Activated naive CD8-positive, alpha-beta T cell (primary cell): Measurements from ENCODE around the gene INTS4.
"Not testable (repeated sequence)": the region's sequence is repeated elsewhere in the genome, so short reads cannot be mapped to it uniquely, and the experiment has no call there.

Experiments used
- H3K27ac Mint-ChIP-seq: one replicate; pipeline ENCODE4 v1.8.0; 2021; ENCODE audit warnings: mixed read lengths
- H3K27me3 Mint-ChIP-seq: one replicate; pipeline ENCODE4 v1.8.0; 2021; ENCODE audit warnings: mixed read lengths
- H3K36me3 Mint-ChIP-seq: one replicate; pipeline ENCODE4 v1.8.0; 2021; ENCODE audit warnings: mixed read lengths
- H3K4me1 Mint-ChIP-seq: one replicate; pipeline ENCODE4 v1.8.0; 2021; ENCODE audit warnings: low read depth, mixed read lengths
- H3K4me3 Mint-ChIP-seq: one replicate; pipeline ENCODE4 v1.8.0; 2021; ENCODE audit warnings: mild to moderate bottlenecking, mixed read lengths
- H3K9me3 Mint-ChIP-seq: one replicate; pipeline ENCODE4 v1.8.0; 2021; ENCODE audit warnings: low read depth, mixed read lengths

INTS4 gene

GRCh38 chr11:78009062-78009461 lies 14.6 kb upstream of the INTS4 start:
- Mint-ChIP-seq H3K4me1 (no peaks in the 10 kb centered on the region), H3K4me3 (no peak overlapping the region), H3K9me3 (no peaks in the 10 kb centered on the region), H3K36me3 (no peaks in the 10 kb centered on the region), H3K27ac (no peak overlapping the region), H3K27me3 (peaks cover 3% of the 10 kb centered on the region)

GRCh38 chr11:78000193-78000592 lies 5.7 kb upstream of the INTS4 start:
- Mint-ChIP-seq H3K27ac (no peak overlapping the region), H3K36me3 (no peaks in the 10 kb centered on the region), H3K4me3 (no peak overlapping the region), H3K4me1 (peaks cover 2% of the 10 kb centered on the region), H3K27me3 (peaks cover 3% of the 10 kb centered on the region), H3K9me3 (no peaks in the 10 kb centered on the region)

GRCh38 chr11:77999446-78000030 lies 5.1 kb upstream of the INTS4 start:
- Mint-ChIP-seq H3K9me3 (no peaks in the 10 kb centered on the region), H3K36me3 (no peaks in the 10 kb centered on the region), H3K4me1 (peaks cover 5% of the 10 kb centered on the region), H3K27me3 (peaks cover 2% of the 10 kb centered on the region), H3K27ac (no peak overlapping the region), H3K4me3 (no peak overlapping the region)

GRCh38 chr11:77993902-77994301 lies 566 bp downstream of the INTS4 start:
- Mint-ChIP-seq H3K36me3 (no peaks in the 10 kb centered on the region), H3K9me3 (no peaks in the 10 kb centered on the region), H3K4me3 (peak overlapping the region; percentile 97), H3K27ac (peak overlapping the region; percentile 98), H3K27me3 (no peaks in the 10 kb centered on the region), H3K4me1 (peaks cover 13% of the 10 kb centered on the region)

- Mint-ChIP-seq H3K4me3 (no peak overlapping the region), H3K27me3 (no peaks in the 10 kb centered on the region), H3K4me1 (peaks cover 21% of the 10 kb centered on the region), H3K36me3 (peaks cover 12% of the 10 kb centered on the region), H3K27ac (no peak overlapping the region), H3K9me3 (no peaks in the 10 kb centered on the region)
Observed at GRCh38 chr11:77990981-77991380, 3.5 kb downstream of the INTS4 start.

- H3K4me3 Mint-ChIP-seq, H3K9me3 Mint-ChIP-seq, H3K27ac Mint-ChIP-seq, H3K27me3 Mint-ChIP-seq: not testable (repeated sequence)
- peaks cover 22% of the 10 kb centered on the region for H3K4me1 Mint-ChIP-seq
- peaks cover 31% of the 10 kb centered on the region for H3K36me3 Mint-ChIP-seq
Observed at GRCh38 chr11:77986456-77986855, 8.0 kb downstream of the INTS4 start.

GRCh38 chr11:77981346-77981947 lies 13.0 kb downstream of the INTS4 start:
- Mint-ChIP-seq H3K4me1 (peaks cover 15% of the 10 kb centered on the region), H3K27ac (no peak overlapping the region), H3K27me3 (no peaks in the 10 kb centered on the region), H3K9me3 (no peaks in the 10 kb centered on the region), H3K4me3 (no peak overlapping the region), H3K36me3 (peaks cover 26% of the 10 kb centered on the region)

GRCh38 chr11:77968337-77968736 lies 26.1 kb downstream of the INTS4 start:
- Mint-ChIP-seq H3K27ac (no peak overlapping the region), H3K4me3 (no peak overlapping the region), H3K27me3 (no peaks in the 10 kb centered on the region), H3K4me1 (no peaks in the 10 kb centered on the region), H3K36me3 (peaks cover 8% of the 10 kb centered on the region), H3K9me3 (no peaks in the 10 kb centered on the region)

GRCh38 chr11:77967753-77968152 lies 26.7 kb downstream of the INTS4 start:
- no peak overlapping the region for H3K4me3 Mint-ChIP-seq
- H3K4me1 Mint-ChIP-seq, result no peaks in the 10 kb centered on the region
- H3K9me3 Mint-ChIP-seq, result no peaks in the 10 kb centered on the region
- H3K36me3 Mint-ChIP-seq, result peaks cover 5% of the 10 kb centered on the region
- H3K27ac Mint-ChIP-seq, result no peak overlapping the region
- no peaks in the 10 kb centered on the region for H3K27me3 Mint-ChIP-seq

GRCh38 chr11:77967121-77967520 lies 27.3 kb downstream of the INTS4 start:
- Mint-ChIP-seq H3K27me3 (no peaks in the 10 kb centered on the region), H3K4me3 (no peak overlapping the region), H3K9me3 (no peaks in the 10 kb centered on the region), H3K4me1 (no peaks in the 10 kb centered on the region), H3K27ac (no peak overlapping the region), H3K36me3 (peaks cover 5% of the 10 kb centered on the region)

- no peaks in the 10 kb centered on the region for H3K9me3 Mint-ChIP-seq
- no peaks in the 10 kb centered on the region for H3K27me3 Mint-ChIP-seq
- H3K36me3 Mint-ChIP-seq, result peaks cover 5% of the 10 kb centered on the region
- H3K4me1 Mint-ChIP-seq, result no peaks in the 10 kb centered on the region
- H3K4me3 Mint-ChIP-seq, result no peak overlapping the region
- H3K27ac Mint-ChIP-seq, result no peak overlapping the region
Observed at GRCh38 chr11:77966338-77966737, 28.1 kb downstream of the INTS4 start.

- H3K36me3 Mint-ChIP-seq, result peaks cover 2% of the 10 kb centered on the region
- no peaks in the 10 kb centered on the region for H3K27me3 Mint-ChIP-seq
- H3K27ac Mint-ChIP-seq, result no peak overlapping the region
Observed at GRCh38 chr11:77959434-77959833, 35.0 kb downstream of the INTS4 start.

GRCh38 chr11:77958583-77959177 lies 35.8 kb downstream of the INTS4 start:
- not testable (repeated sequence) for H3K4me1 Mint-ChIP-seq, H3K4me3 Mint-ChIP-seq, H3K9me3 Mint-ChIP-seq, H3K27ac Mint-ChIP-seq, H3K27me3 Mint-ChIP-seq, H3K36me3 Mint-ChIP-seq

More at GRCh38 chr11:77959434-77959833, 35.0 kb downstream of the INTS4 start:
- Mint-ChIP-seq H3K4me1 (no peaks in the 10 kb centered on the region), H3K4me3 (no peak overlapping the region), H3K9me3 (no peaks in the 10 kb centered on the region)

GRCh38 chr11:77943296-77943695 lies 51.2 kb downstream of the INTS4 start:
- Mint-ChIP-seq H3K36me3 (peaks cover 15% of the 10 kb centered on the region), H3K4me1 (peaks cover 14% of the 10 kb centered on the region)
- not testable (repeated sequence) for H3K27ac Mint-ChIP-seq, H3K9me3 Mint-ChIP-seq, H3K27me3 Mint-ChIP-seq, H3K4me3 Mint-ChIP-seq

GRCh38 chr11:77942465-77942864 lies 52.0 kb downstream of the INTS4 start:
- H3K9me3 Mint-ChIP-seq, H3K4me1 Mint-ChIP-seq, H3K36me3 Mint-ChIP-seq: not testable (repeated sequence)

GRCh38 chr11:77933596-77933995 lies 60.9 kb downstream of the INTS4 start:
- H3K36me3 Mint-ChIP-seq, result peaks cover 24% of the 10 kb centered on the region
- H3K27ac Mint-ChIP-seq, H3K4me1 Mint-ChIP-seq, H3K9me3 Mint-ChIP-seq, H3K27me3 Mint-ChIP-seq, H3K4me3 Mint-ChIP-seq: not testable (repeated sequence)

More at GRCh38 chr11:77942465-77942864, 52.0 kb downstream of the INTS4 start:
- H3K27me3 Mint-ChIP-seq, H3K4me3 Mint-ChIP-seq, H3K27ac Mint-ChIP-seq: not testable (repeated sequence)
